H9 (cell line): ENCODE data around the gene INSYN2A. TPM values are rescaled to one million over a fixed set of nuclear protein-coding genes. Genes with fewer than 3 reads are reported as not detected.

ENCODE experiments used
- DNase-seq: peaks from one replicate; pipeline ENCODE4 v3.0.0-alpha.2; 2017
- H2AFZ ChIP-seq: one replicate; pipeline ENCODE4 v1.6.1; 2013; ENCODE audit warnings: mild to moderate bottlenecking, low read length, control low read depth, moderate library complexity
- H2AK5ac ChIP-seq: 2 replicates; pipeline ENCODE4 v1.6.1; 2013; ENCODE audit warnings: low read length, control low read depth, mixed read lengths; ENCODE audit not compliant: insufficient read length
- H2BK120ac ChIP-seq: one replicate; pipeline ENCODE4 v1.6.1; 2013; ENCODE audit warnings: low read depth, mild to moderate bottlenecking, low read length, control low read depth, inconsistent platforms; ENCODE audit not compliant: poor library complexity, severe bottlenecking
- H2BK12ac ChIP-seq: 2 replicates; pipeline ENCODE4 v1.6.1; 2013; ENCODE audit warnings: low read length, control low read depth, mixed read lengths, low read depth; ENCODE audit not compliant: insufficient read length
- H2BK15ac ChIP-seq: 2 replicates; pipeline ENCODE4 v1.6.1; 2013; ENCODE audit warnings: low read depth, low read length, control low read depth
- H2BK20ac ChIP-seq: one replicate; pipeline ENCODE4 v1.6.1; 2013; ENCODE audit warnings: low read depth, mild to moderate bottlenecking, low read length, control low read depth, inconsistent platforms; ENCODE audit not compliant: poor library complexity, severe bottlenecking
- H2BK5ac ChIP-seq: 2 replicates; pipeline ENCODE4 v1.6.1; 2013; ENCODE audit warnings: low read length, control low read depth, mixed read lengths; ENCODE audit not compliant: insufficient read length
- H3K14ac ChIP-seq: 2 replicates; pipeline ENCODE4 v1.6.1; 2013; ENCODE audit warnings: low read length, control low read depth; ENCODE audit not compliant: insufficient read depth
- H3K18ac ChIP-seq: 2 replicates; pipeline ENCODE4 v1.6.1; 2013; ENCODE audit warnings: low read depth, mild to moderate bottlenecking, mixed read lengths, low read length, control low read depth; ENCODE audit not compliant: insufficient read length
- H3K23ac ChIP-seq: 2 replicates; pipeline ENCODE4 v1.6.1; 2013; ENCODE audit warnings: low read length, control low read depth, mixed read lengths, low read depth; ENCODE audit not compliant: insufficient read length
- H3K23me2 ChIP-seq: 2 replicates; pipeline ENCODE4 v1.6.1; 2013; ENCODE audit warnings: low read depth, mild to moderate bottlenecking, mixed read lengths, low read length, control low read depth; ENCODE audit not compliant: insufficient read length, poor library complexity, severe bottlenecking
- H3K27ac ChIP-seq: 2 replicates; pipeline ENCODE4 v1.5.1; 2013; ENCODE audit warnings: low read length, control low read depth, mixed read lengths, low read depth; ENCODE audit not compliant: insufficient read length
- H3K27me3 ChIP-seq: 2 replicates; pipeline ENCODE4 v1.6.1; 2013; ENCODE audit warnings: low read length, control low read depth, inconsistent platforms; ENCODE audit not compliant: insufficient read depth
- H3K4ac ChIP-seq: 2 replicates; pipeline ENCODE4 v1.6.1; 2013; ENCODE audit warnings: low read depth, mild to moderate bottlenecking, control low read depth, inconsistent platforms, low read length, moderate library complexity
- H3K4me1 ChIP-seq: 2 replicates; pipeline ENCODE4 v1.6.1; 2013; ENCODE audit warnings: low read length, control low read depth, inconsistent platforms; ENCODE audit not compliant: insufficient read depth
- H3K4me2 ChIP-seq: 2 replicates; pipeline ENCODE4 v1.6.1; 2013; ENCODE audit warnings: low read length, control low read depth, mixed read lengths; ENCODE audit not compliant: insufficient read length, insufficient read depth
- H3K56ac ChIP-seq: 2 replicates; pipeline ENCODE4 v1.6.1; 2013; ENCODE audit warnings: low read depth, mild to moderate bottlenecking, mixed read lengths, low read length, control low read depth; ENCODE audit not compliant: insufficient read length
- H3K79me1 ChIP-seq: 2 replicates; pipeline ENCODE4 v1.6.1; 2013; ENCODE audit warnings: low read depth, mild to moderate bottlenecking, moderate library complexity, low read length, control low read depth, inconsistent platforms; ENCODE audit not compliant: insufficient read depth, poor library complexity, severe bottlenecking
- H3K79me2 ChIP-seq: 2 replicates; pipeline ENCODE4 v1.6.1; 2013; ENCODE audit warnings: low read length, control low read depth, inconsistent platforms; ENCODE audit not compliant: insufficient read depth
- H3K9ac ChIP-seq: 2 replicates; pipeline ENCODE4 v1.6.1; 2013; ENCODE audit warnings: low read length, control low read depth, mixed read lengths; ENCODE audit not compliant: insufficient read length; ENCODE audit errors: extremely low read depth
- H3K9me3 ChIP-seq: one replicate; pipeline ENCODE4 v1.6.1; 2013; ENCODE audit warnings: low read depth, low read length, inconsistent platforms; ENCODE audit not compliant: control insufficient read depth
- H3T11ph ChIP-seq: one replicate; pipeline ENCODE4 v1.6.1; 2013; ENCODE audit warnings: mild to moderate bottlenecking, low read length, control low read depth, inconsistent platforms
- H4K20me1 ChIP-seq: one replicate; pipeline ENCODE4 v1.6.1; 2013; ENCODE audit not compliant: control insufficient read depth, insufficient read length, insufficient read depth
- H4K5ac ChIP-seq: 2 replicates; pipeline ENCODE4 v1.6.1; 2013; ENCODE audit warnings: low read depth, mild to moderate bottlenecking, mixed read lengths, low read length, control low read depth; ENCODE audit not compliant: insufficient read length
- H4K8ac ChIP-seq: replicated peaks from 2 replicates; pipeline ENCODE4 v1.6.1; 2013; ENCODE audit warnings: low read length, control low read depth, mixed read lengths, low read depth; ENCODE audit not compliant: insufficient read length
- H4K91ac ChIP-seq: 2 replicates; pipeline ENCODE4 v1.6.1; 2013; ENCODE audit warnings: low read depth, mild to moderate bottlenecking, moderate library complexity, mixed read lengths, low read length, control low read depth; ENCODE audit not compliant: insufficient read length
- H3K27ac Mint-ChIP-seq, 3 experiments: 2 replicates in 2 of 3; 3 replicates in 1 of 3; pipeline ENCODE4 v1.8.0; 2020 to 2021; ENCODE audit warnings: mixed read lengths in 3 of 3, mild to moderate bottlenecking in 1 of 3, moderate library complexity in 1 of 3
- H3K27me3 Mint-ChIP-seq: 2 replicates; pipeline ENCODE4 v1.8.0; 2021; ENCODE audit warnings: low read depth, mild to moderate bottlenecking, moderate library complexity, mixed read lengths
- H3K36me3 Mint-ChIP-seq, 3 experiments: 2 replicates in 2 of 3; 3 replicates in 1 of 3; pipeline ENCODE4 v1.8.0; 2020 to 2021; ENCODE audit warnings: low read depth in 3 of 3, mixed read lengths in 3 of 3; ENCODE audit not compliant: insufficient read depth in 1 of 3
- H3K4me1 Mint-ChIP-seq, 2 experiments: 2 replicates each; pipeline ENCODE4 v1.8.0; 2020; ENCODE audit warnings: mixed read lengths in 2 of 2
- H3K4me3 Mint-ChIP-seq, 2 experiments: 2 replicates in 1 of 2; 3 replicates in 1 of 2; pipeline ENCODE4 v1.8.0; 2020 to 2021; ENCODE audit warnings: mild to moderate bottlenecking in 2 of 2, mixed read lengths in 2 of 2, moderate library complexity in 1 of 2
- H3K9me3 Mint-ChIP-seq, 2 experiments: 2 replicates in 1 of 2; 3 replicates in 1 of 2; pipeline ENCODE4 v1.8.0; 2020; ENCODE audit warnings: mild to moderate bottlenecking in 2 of 2, mixed read lengths in 2 of 2, moderate library complexity in 1 of 2
- CTCF ChIP-seq: fragments of 200-600 bp; sonication (generic); conservative IDR thresholded peaks from 3 replicates; pipeline ENCODE4 v1.8.0; 2021; ENCODE audit warnings: antibody characterized with exemption, mild to moderate bottlenecking
- whole genome bisulfite sequencing: extraction: QIAGEN DNeasy Blood & Tissue Kit; methylation state at CpG from one replicate; pipeline ENCODE4 v1.1.7; 2013; ENCODE audit warnings: missing lambda C conversion rate, low lambda C conversion rate, mixed read lengths; ENCODE audit not compliant: insufficient read length; ENCODE audit errors: extremely low coverage; 5-methylcytosine and 5-hydroxymethylcytosine counted together
- total RNA-seq: library from RNA; stranded (reverse); gene quantifications from 2 replicates; pipeline ENCODE4 v1.2.1, GENCODE V29; 2021

INSYN2A gene
- total RNA-seq, 1 experiment from 2014 or later = 0.09 TPM

- Histone ChIP-seq H2AK5ac (no peak overlapping the region), H3K9me3 (no peaks in the 10 kb centered on the region), H3K27ac (no peak overlapping the region), H4K20me1 (no peaks in the 10 kb centered on the region), H3K27me3 (no peaks in the 10 kb centered on the region), H3K79me1 (no peaks in the 10 kb centered on the region), H4K91ac (no peak overlapping the region), H2BK15ac (no peak overlapping the region), H3K4ac (no peak overlapping the region), H2BK120ac (no peak overlapping the region), H4K5ac (no peak overlapping the region), H3K4me1 (peaks cover 21% of the 10 kb centered on the region; the same call in 1 of the 2 replicates), H2BK12ac (no peak overlapping the region), H3K9ac (no peak overlapping the region), H3K23ac (no peak overlapping the region), H3K18ac (no peak overlapping the region), H3K23me2 (no peaks in the 10 kb centered on the region), H4K8ac (no peak overlapping the region), H2BK20ac (no peak overlapping the region), H3K56ac (no peak overlapping the region), H2AFZ (no peak overlapping the region), H3K79me2 (no peaks in the 10 kb centered on the region), H2BK5ac (no peak overlapping the region), H3T11ph (no peak overlapping the region), H3K14ac (no peak overlapping the region), H3K4me2 (no peak overlapping the region)
- Mint-ChIP-seq H3K4me3 (peak overlapping the region in 1 of 2 experiments; percentile 19; a peak in 1 of 5 replicates), H3K4me1 (peaks cover 51 to 68% of the 10 kb centered on the region in 2 experiments), H3K27me3 (no peaks in the 10 kb centered on the region), H3K9me3 (no peaks in the 10 kb centered on the region), H3K36me3 (peaks cover 0 to 3% (median 0%) of the 10 kb centered on the region in 3 experiments; a peak in 2 of 7 replicates), H3K27ac (peak overlapping the region in 2 of 3 experiments; percentile 59 to 95; a peak in 6 of 7 replicates)
- no CpG with 5 or more reads among the region's 5 CpGs for WGBS
- DNase-seq = no peak
- no peak for TF ChIP-seq CTCF
These were observed 46.3 kb downstream of the INSYN2A start for GRCh38 chr10:127150136-127150535.
